HG03565 (cell line): Measurements from ENCODE around the gene SLC6A1.

Experiments
- ATAC-seq: cut with Tn5 transposase; IDR thresholded peaks from one replicate; pipeline ENCODE4 v1.9.1; 2021; ENCODE audit warnings: mild to moderate bottlenecking, moderate library complexity; ENCODE audit not compliant: unreplicated experiment

The SLC6A1 gene

DNA sequence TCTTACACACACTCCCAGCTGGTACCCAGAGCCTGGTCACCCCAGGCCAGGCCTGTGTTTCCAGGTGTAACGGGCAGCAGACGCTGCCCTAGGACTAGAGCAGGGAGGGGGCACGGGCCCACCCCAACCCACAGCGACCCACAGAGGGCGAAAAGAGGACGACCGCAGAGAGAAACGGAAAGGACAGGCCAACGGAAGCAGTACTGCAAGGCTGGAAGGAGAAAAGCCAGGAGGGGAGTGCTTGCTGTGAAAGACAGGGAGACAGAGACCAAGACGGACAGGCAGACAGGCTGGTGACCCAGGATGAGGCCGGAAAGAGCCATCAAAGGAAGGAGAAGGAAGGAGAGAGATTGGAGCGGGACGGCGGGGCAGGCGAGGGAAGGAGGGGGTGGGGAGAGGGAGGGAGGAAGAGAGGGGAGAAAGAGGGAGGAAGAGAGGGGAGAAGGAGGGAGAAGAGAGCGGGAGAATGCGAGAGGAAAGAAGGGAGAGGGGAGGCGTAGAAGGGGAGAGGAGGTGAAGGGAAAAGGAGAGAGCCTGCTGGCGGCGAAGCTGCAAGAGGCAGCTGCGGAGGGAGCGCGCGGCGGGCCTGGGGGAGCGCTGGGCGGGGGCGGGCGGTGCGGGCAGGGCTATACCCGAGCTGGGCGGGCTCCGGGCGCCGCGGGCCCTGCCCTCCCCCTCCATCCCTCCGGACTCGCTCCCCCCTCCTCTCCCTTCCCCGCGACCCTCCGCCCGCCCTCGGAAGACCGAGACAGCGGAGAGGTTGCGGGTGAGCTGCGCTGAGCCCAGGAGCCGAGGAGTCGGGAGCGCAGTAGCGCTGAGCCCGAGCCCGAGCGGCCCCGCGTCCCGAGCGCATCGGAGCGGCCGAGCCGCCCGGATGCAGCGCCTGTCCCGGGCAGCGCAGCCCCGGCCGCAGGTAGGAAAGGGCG lies at the start of gene SLC6A1:
Gene SLC6A1 (plus strand): TSS at position 732 of the 926 bp plus-strand sequence. CDS start 24,464 bp downstream, outside the sequence.
- no peak for ATAC-seq

DNA sequence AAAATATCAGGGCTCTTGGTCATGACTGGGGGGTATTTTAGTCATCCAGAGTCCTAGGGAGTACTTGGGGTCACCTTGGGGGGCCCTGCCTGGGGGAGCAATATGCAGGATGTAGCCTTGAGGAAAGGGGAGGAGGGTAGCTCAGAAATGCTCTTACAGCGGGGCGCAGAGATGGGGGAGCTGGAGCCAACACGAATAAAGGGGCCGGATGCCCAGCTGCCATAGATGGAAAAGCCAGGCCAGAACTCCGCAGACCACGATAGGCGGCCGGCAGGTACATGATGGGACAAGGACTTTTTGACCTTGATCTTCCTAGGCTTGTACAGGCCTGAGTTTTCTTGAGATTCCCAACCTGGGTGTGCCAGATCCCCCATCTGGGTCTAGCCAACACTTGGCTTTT lies 47.7 kb upstream of the SLC6A1 start:
- no peak for ATAC-seq

DNA sequence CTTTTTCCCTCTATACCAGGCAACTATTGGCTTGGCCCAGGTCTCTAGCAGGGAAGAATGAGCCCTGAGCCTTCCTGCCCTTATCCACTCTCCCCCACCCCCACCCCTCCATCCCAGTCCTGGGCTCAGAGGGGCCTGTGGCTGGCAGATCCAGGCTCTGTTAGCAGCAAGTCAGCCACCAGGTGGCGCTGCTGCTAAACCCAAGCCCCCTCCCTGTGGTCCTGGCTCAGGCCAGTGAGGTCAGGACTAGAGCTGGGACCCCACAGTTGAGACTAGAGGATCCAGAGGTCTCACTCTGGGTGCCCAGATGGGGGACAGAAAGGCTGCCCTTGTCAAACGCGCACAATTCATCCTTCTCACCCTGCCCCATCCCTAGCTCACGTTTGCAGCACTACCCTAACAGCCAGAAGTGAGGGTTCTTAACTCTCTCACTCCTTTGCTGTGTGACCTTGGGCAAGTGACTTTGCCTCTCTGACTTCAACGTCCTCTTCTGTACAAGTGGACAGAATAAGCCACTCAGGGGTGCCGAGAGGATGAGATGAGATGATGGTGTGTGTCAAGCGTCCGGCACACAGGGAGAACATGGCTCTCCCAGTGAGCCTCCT lies 46.8 kb upstream of the SLC6A1 start:
- ATAC-seq = no peak

- no peak for ATAC-seq
Observed at GRCh38 chr3:10946526-10946925, 46.0 kb upstream of the SLC6A1 start.

GRCh38 chr3:10948326-10948725 lies 44.2 kb upstream of the SLC6A1 start:
- ATAC-seq = no peak

DNA sequence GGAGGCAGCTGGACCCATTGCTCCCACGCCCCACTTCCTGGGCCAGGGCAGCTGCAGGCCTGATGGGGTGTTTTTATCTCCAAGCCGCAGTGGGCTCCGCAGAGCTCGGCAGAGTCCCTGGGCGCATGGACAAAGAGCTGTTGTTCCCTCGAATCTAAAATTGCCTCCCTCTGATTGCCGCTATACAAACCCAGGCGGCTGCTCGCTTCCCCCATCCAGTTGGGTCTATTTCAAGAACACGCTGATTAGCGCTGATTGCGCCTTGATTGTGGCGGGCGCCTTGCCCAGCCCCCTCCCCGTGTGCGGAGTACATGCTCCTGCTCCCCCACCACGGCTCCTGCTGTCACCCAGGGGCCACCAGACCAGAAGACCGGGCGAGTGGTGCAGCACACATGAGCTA lies 43.4 kb upstream of the SLC6A1 start:
- ATAC-seq = no peak

DNA sequence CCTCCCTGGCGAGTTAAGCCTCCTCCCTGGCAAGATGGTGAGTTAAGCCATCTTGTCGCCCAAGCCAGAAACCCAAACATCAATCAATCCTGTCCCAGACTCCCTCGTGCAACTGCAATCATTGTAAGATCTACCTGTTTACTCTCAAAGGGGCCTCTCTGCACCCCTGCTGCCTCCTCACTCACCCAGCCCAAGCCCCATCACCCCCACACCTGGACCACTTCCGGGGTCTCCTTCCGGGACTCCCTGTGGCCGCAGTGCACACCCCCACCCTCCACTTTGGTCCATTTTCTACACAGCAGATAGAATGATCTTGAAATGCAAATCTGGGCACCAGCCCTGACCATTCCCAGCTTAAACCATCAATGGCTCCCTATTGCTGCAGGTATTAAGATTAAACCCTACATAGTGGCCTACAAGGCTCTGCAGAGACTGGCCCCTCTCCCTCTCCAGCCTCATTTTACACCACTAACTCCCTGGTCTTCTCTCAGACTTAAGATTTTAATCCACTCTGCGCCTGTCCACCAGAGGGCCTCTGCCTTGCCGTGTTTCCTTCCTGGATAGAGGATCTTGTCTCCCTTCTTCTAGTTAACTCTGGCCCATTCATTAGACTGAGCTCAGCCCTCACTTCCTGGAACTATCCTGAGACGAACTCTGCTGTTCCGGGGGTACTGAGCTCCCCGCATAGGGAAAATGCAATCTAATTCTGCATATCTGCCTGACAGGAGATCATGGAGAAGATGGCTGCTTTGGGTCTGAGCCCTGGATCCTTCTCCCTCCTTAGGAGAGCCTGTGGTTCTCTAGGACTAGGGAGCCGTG lies 41.9 kb upstream of the SLC6A1 start:
- ATAC-seq = no peak

DNA sequence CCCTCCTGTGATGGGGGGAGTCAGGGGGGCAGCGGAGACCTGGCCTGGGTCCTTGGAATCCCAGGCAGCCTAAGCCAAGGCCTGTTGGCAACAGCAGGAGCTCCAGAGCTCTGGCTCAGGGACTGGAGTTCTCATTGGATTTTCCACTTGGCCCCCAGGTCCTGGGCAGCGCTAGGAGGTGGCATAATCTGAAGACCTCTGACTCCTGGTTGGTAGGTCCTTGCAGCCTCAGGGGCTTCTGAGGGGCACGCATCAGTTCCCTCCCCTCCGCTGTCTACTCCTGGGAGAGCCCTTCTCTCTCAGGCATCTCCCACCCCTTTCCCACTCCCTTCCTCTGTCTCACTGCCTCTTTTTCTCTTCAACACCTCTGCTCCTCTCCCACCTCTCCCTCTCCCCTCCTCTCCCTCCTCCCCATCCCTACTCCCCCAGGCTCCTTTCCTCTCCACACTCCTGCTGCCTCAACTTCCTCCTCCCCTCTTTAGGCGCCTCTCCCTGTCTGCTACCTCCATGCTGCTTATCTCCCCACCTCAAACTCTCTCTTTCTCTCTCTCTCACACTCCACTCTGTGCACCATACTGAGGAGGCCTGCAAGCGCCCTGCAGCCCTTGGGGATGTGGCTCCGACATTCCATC lies 41.1 kb upstream of the SLC6A1 start:
- ATAC-seq = no peak

GRCh38 chr3:10952525-10952924 lies 40.0 kb upstream of the SLC6A1 start:
- no peak for ATAC-seq

DNA sequence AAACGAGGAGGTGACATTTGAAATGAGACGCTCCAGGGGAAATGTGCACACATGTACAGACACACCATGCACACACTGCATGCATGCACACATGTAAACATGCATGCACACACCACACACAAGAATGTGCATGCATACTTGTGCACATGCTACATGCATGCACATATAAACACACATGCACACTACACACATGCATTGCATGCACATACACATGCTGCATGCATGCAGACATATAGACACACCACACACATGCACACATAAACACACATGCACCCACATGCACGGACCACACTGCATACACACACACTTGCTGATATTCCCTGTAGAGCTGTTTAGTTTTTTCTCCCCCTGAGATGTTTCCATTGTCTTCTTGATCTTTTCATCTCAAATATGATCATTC lies 37.8 kb upstream of the SLC6A1 start:
- no peak for ATAC-seq

GRCh38 chr3:10955711-10956453 lies 36.7 kb upstream of the SLC6A1 start:
- no peak for ATAC-seq

DNA sequence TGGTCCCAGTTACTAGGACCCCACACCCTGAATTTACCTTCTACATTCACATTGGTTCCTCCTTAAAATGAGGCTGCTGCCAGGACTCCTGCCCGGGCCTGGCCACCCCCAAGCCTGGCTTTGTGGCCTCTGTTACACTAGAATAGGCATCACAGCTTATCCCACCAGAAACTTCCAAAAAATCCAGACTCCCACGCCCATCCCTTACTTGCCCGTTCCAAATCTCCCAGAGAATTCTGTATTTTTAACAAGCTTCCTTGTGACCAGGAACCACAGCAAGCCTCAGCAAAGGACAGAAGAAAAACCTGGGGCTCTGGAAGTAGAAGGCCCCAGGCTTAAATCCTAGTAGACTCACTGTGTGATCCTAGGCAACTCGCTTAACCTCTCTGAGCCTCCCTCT lies 36.0 kb upstream of the SLC6A1 start:
- ATAC-seq = no peak

DNA sequence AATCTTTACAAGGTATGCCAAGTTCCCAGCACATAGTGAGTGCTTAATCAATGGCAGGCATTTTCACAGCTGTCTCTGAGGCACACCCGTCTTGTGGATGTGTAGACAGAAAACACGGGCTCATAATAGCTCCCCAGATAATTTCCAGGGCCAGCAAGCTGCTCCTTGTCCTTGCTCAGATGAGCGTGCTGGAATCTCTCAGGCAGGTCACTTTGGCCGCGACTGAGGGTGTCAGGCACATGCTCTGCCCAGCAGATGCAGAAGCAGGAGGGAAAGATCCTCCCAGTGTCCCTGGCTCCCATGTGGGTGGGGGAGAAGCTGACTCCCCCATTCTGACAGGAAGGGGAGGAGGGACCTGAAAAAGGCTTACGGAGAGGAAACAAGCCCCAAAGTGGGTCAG lies 35.6 kb upstream of the SLC6A1 start:
- no peak for ATAC-seq

GRCh38 chr3:10957976-10958749 lies 34.4 kb upstream of the SLC6A1 start:
- no peak for ATAC-seq

DNA sequence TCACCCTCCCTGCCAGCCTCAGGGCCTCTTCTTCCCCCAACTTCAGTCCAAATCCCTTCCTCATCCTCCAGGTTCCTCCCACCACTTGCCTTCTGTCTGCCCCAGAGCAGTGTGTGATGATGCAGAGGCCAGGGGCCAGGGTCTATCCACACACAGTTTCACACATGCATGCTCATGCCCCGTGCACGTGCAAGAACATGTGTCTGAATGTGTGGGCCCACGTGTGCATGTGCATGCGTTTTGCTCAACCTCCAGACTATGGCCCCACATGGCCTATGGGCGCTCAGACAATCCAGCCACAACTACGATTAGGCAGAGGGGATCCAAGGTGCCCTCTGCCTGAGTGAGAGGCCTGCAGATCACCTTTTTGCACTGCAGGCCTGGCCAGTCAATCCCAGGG lies 32.3 kb upstream of the SLC6A1 start:
- ATAC-seq = no peak

DNA sequence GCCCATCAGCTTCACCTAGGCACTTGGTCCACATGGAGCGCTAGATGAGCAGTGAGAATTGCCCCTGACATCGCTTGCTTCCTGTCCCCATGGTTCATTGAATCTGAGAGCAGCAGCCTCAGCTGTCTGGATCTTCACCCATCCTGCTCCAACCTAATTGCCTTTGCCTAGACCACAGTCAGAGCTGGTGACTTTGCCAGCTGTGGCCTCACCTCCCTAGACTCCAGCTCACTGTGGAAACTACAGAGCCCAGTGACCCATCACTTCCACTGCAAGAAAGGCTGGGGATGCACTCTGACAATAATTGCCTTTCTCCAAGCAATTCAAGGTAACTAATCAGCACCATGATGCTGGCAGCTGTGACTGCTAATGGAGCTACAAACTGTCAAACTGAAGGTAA lies 30.6 kb upstream of the SLC6A1 start:
- ATAC-seq = no peak

DNA sequence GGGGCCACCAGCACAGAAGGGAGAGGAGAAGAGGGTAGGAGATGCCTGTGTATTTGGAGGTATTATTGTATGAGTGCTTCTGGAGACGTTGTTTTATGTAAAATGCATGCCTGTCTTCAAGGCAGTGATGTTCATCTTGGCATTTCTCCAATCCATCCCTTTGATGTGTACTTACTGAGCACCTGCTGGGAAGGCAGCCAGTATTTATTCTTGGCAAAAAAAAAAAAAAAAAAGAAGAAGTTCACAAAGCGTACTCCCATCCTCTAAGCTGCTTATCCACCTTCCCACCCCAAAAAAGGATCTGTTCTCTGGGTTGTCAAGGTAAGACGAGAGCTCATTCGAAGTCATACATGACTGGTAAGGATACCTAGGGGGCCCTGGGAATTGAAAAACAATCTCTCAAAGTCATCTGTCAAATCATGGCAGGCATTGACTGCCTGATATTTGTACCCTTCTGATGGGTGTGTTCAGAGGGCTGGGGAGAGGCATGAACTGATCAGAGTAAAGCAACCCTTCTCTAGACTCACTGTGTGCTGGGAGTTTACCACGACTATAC lies 30.0 kb upstream of the SLC6A1 start:
- no peak for ATAC-seq

DNA sequence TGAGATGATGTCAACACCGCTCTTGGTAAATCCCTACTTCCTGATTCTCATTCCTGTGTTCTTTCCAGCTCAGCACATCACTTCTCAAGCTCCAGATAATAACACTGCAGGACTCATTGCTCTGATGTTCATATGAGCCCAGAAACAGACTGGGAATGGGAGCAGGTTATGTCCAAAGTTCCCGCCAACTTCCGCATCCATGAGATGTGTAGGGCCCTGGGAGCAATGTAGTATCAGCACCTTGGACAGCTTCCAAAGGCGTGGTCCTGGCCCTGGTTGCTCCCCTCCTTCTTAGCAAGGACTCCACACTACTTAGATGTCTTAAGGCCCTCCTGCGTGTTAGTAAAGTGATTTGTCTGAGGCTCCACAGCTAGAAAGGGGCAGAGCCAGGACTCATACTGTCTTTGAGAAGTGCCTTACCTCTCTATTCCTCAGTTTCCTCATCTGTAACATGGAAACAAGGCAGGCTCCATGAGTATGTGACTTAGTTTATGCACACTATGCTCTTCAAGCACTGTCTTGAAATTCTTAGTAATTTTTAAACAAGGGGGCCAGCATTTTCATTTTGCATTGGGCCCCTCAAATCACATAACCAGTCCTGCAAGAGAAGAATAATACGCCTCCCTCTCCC lies 27.9 kb upstream of the SLC6A1 start:
- ATAC-seq = no peak

DNA sequence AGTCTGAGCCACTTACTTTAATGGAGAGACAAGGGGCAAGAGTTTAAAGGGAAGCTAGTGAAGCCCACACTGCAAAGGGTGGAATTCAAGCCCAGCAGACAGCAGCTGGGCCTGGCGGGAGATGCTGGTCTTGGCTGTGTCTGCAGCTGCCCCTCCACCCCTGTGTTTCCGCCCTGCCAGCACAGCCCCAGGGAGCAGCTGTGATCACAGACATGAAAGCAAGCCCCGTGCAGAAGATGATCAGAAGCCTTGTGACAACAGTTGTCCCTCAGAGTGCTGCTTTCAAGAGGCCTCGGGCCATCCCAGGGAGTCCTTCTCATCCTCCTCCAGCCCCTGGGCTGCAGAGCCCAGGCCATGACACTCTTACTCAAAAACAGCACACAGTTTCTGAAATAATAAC lies 24.1 kb upstream of the SLC6A1 start:
- ATAC-seq = no peak
